Activated naive CD4-positive, alpha-beta T cell treated with anti-CD3 and anti-CD28 coated beads, Interleukin-2, amount 50 U/mL, for 24 hours (primary cell): ENCODE results near the gene PROM2.
"Not testable (repeated sequence)": the region's sequence is repeated elsewhere in the genome, so short reads cannot be mapped to it uniquely, and the experiment has no call there.

ENCODE experiments used
- H3K27ac Mint-ChIP-seq: one replicate; pipeline ENCODE4 v1.8.0; 2021; ENCODE audit warnings: mild to moderate bottlenecking, mixed read lengths
- H3K27me3 Mint-ChIP-seq: one replicate; pipeline ENCODE4 v1.8.0; 2021; ENCODE audit warnings: mixed read lengths
- H3K36me3 Mint-ChIP-seq: one replicate; pipeline ENCODE4 v1.8.0; 2021; ENCODE audit warnings: mixed read lengths
- H3K4me1 Mint-ChIP-seq: one replicate; pipeline ENCODE4 v1.8.0; 2021; ENCODE audit warnings: mixed read lengths
- H3K4me3 Mint-ChIP-seq: one replicate; pipeline ENCODE4 v1.8.0; 2021; ENCODE audit warnings: mild to moderate bottlenecking, mixed read lengths
- H3K9me3 Mint-ChIP-seq: one replicate; pipeline ENCODE4 v1.8.0; 2021; ENCODE audit warnings: mixed read lengths

The PROM2 gene

GRCh38 chr2:95264624-95265023 lies 9.6 kb upstream of the PROM2 start:
- no peak overlapping the region for H3K4me3 Mint-ChIP-seq
- H3K27me3 Mint-ChIP-seq = no peaks in the 10 kb centered on the region
- no peak overlapping the region for H3K27ac Mint-ChIP-seq
- H3K9me3 Mint-ChIP-seq = no peaks in the 10 kb centered on the region
- H3K4me1 Mint-ChIP-seq = no peaks in the 10 kb centered on the region
- H3K36me3 Mint-ChIP-seq = peaks cover 2% of the 10 kb centered on the region

- H3K9me3 Mint-ChIP-seq = no peaks in the 10 kb centered on the region
- H3K27ac Mint-ChIP-seq = no peak overlapping the region
- no peak overlapping the region for H3K4me3 Mint-ChIP-seq
- H3K27me3 Mint-ChIP-seq = no peaks in the 10 kb centered on the region
- H3K4me1 Mint-ChIP-seq = no peaks in the 10 kb centered on the region
- H3K36me3 Mint-ChIP-seq = peaks cover 1% of the 10 kb centered on the region
These were observed 9.1 kb upstream of the PROM2 start for GRCh38 chr2:95265182-95265581.

- Mint-ChIP-seq H3K27ac (no peak overlapping the region), H3K9me3 (no peaks in the 10 kb centered on the region), H3K27me3 (no peaks in the 10 kb centered on the region), H3K4me1 (no peaks in the 10 kb centered on the region), H3K4me3 (no peak overlapping the region), H3K36me3 (no peaks in the 10 kb centered on the region)
These were observed 7.3 kb upstream of the PROM2 start for GRCh38 chr2:95266781-95267430.

GRCh38 chr2:95267458-95268210 lies 6.6 kb upstream of the PROM2 start:
- H3K27me3 Mint-ChIP-seq = no peaks in the 10 kb centered on the region

GRCh38 chr2:95268211-95269035 lies 5.8 kb upstream of the PROM2 start:
- Mint-ChIP-seq H3K4me3 (no peak overlapping the region), H3K4me1 (no peaks in the 10 kb centered on the region), H3K9me3 (no peaks in the 10 kb centered on the region), H3K27ac (no peak overlapping the region), H3K27me3 (no peaks in the 10 kb centered on the region), H3K36me3 (no peaks in the 10 kb centered on the region)

More at GRCh38 chr2:95267458-95268210, 6.6 kb upstream of the PROM2 start:
- H3K9me3 Mint-ChIP-seq = no peaks in the 10 kb centered on the region
- H3K27ac Mint-ChIP-seq = no peak overlapping the region
- no peaks in the 10 kb centered on the region for H3K36me3 Mint-ChIP-seq
- H3K4me3 Mint-ChIP-seq = no peak overlapping the region
- H3K4me1 Mint-ChIP-seq = no peaks in the 10 kb centered on the region

GRCh38 chr2:95269036-95269680 lies 5.1 kb upstream of the PROM2 start:
- Mint-ChIP-seq H3K27me3 (no peaks in the 10 kb centered on the region), H3K9me3 (no peaks in the 10 kb centered on the region), H3K27ac (no peak overlapping the region), H3K4me3 (no peak overlapping the region), H3K4me1 (no peaks in the 10 kb centered on the region), H3K36me3 (no peaks in the 10 kb centered on the region)

- not testable (repeated sequence) for H3K36me3 Mint-ChIP-seq, H3K27ac Mint-ChIP-seq, H3K27me3 Mint-ChIP-seq, H3K4me1 Mint-ChIP-seq, H3K4me3 Mint-ChIP-seq, H3K9me3 Mint-ChIP-seq
These were observed 4.5 kb upstream of the PROM2 start for GRCh38 chr2:95269745-95270144.

GRCh38 chr2:95270541-95271081 lies 3.6 kb upstream of the PROM2 start:
- Mint-ChIP-seq H3K36me3 (no peaks in the 10 kb centered on the region), H3K27me3 (no peaks in the 10 kb centered on the region), H3K9me3 (no peaks in the 10 kb centered on the region), H3K4me1 (no peaks in the 10 kb centered on the region), H3K4me3 (no peak overlapping the region), H3K27ac (no peak overlapping the region)

GRCh38 chr2:95271381-95271971 lies 2.8 kb upstream of the PROM2 start:
- no peak overlapping the region for H3K4me3 Mint-ChIP-seq
- no peak overlapping the region for H3K27ac Mint-ChIP-seq
- H3K27me3 Mint-ChIP-seq = no peaks in the 10 kb centered on the region
- no peaks in the 10 kb centered on the region for H3K4me1 Mint-ChIP-seq
- H3K36me3 Mint-ChIP-seq = no peaks in the 10 kb centered on the region
- no peaks in the 10 kb centered on the region for H3K9me3 Mint-ChIP-seq

- Mint-ChIP-seq H3K9me3 (no peaks in the 10 kb centered on the region), H3K27me3 (no peaks in the 10 kb centered on the region), H3K36me3 (no peaks in the 10 kb centered on the region), H3K27ac (no peak overlapping the region), H3K4me3 (no peak overlapping the region), H3K4me1 (no peaks in the 10 kb centered on the region)
These were observed 1.9 kb upstream of the PROM2 start for GRCh38 chr2:95272299-95272751.

- Mint-ChIP-seq H3K9me3 (no peaks in the 10 kb centered on the region), H3K27ac (no peak overlapping the region), H3K27me3 (no peaks in the 10 kb centered on the region), H3K4me1 (no peaks in the 10 kb centered on the region), H3K4me3 (no peak overlapping the region), H3K36me3 (no peaks in the 10 kb centered on the region)
These were observed 1.5 kb upstream of the PROM2 start for GRCh38 chr2:95272781-95273180.

GRCh38 chr2:95273566-95274290 lies 521 bp upstream of the PROM2 start:
- H3K4me3 Mint-ChIP-seq = no peak overlapping the region
- no peaks in the 10 kb centered on the region for H3K27me3 Mint-ChIP-seq
- no peaks in the 10 kb centered on the region for H3K36me3 Mint-ChIP-seq
- no peak overlapping the region for H3K27ac Mint-ChIP-seq
- H3K9me3 Mint-ChIP-seq = no peaks in the 10 kb centered on the region
- H3K4me1 Mint-ChIP-seq = no peaks in the 10 kb centered on the region

GRCh38 chr2:95275151-95275515 lies 884 bp downstream of the PROM2 start:
- Mint-ChIP-seq H3K27ac (no peak overlapping the region), H3K36me3 (no peaks in the 10 kb centered on the region), H3K27me3 (no peaks in the 10 kb centered on the region), H3K9me3 (no peaks in the 10 kb centered on the region), H3K4me3 (no peak overlapping the region), H3K4me1 (no peaks in the 10 kb centered on the region)

GRCh38 chr2:95275601-95276243 lies 1.5 kb downstream of the PROM2 start:
- H3K36me3 Mint-ChIP-seq = no peaks in the 10 kb centered on the region
- no peaks in the 10 kb centered on the region for H3K9me3 Mint-ChIP-seq
- H3K4me1 Mint-ChIP-seq = no peaks in the 10 kb centered on the region
- no peak overlapping the region for H3K27ac Mint-ChIP-seq
- H3K4me3 Mint-ChIP-seq = no peak overlapping the region
- no peaks in the 10 kb centered on the region for H3K27me3 Mint-ChIP-seq
